HG03354 (cell line): ENCODE results near the gene EFNA5.

ENCODE experiments used
- ATAC-seq: cut with Tn5 transposase; IDR thresholded peaks from one replicate; pipeline ENCODE4 v1.9.1; 2021; ENCODE audit warnings: mild to moderate bottlenecking; ENCODE audit not compliant: unreplicated experiment, poor library complexity, severe bottlenecking

Gene EFNA5

GRCh38 chr5:107532916-107533315 is 137.8 kb downstream of the EFNA5 start:
- ATAC-seq, result no peak

GRCh38 chr5:107532169-107532878 is 138.4 kb downstream of the EFNA5 start:
- no peak for ATAC-seq

GRCh38 chr5:107531308-107531707 is 139.4 kb downstream of the EFNA5 start:
- ATAC-seq, result no peak

- no peak for ATAC-seq
These were observed 141.1 kb downstream of the EFNA5 start for GRCh38 chr5:107529618-107530017.

GRCh38 chr5:107526270-107526937 is 144.3 kb downstream of the EFNA5 start:
- no peak for ATAC-seq

- ATAC-seq, result no peak
These were observed 146.6 kb downstream of the EFNA5 start for GRCh38 chr5:107524111-107524510.

- ATAC-seq, result no peak
These were observed 147.6 kb downstream of the EFNA5 start for GRCh38 chr5:107523029-107523680.

- ATAC-seq, result no peak
These were observed 148.3 kb downstream of the EFNA5 start for GRCh38 chr5:107522456-107522855.

- ATAC-seq, result peak; percentile 57
These were observed 150.8 kb downstream of the EFNA5 start for GRCh38 chr5:107519900-107520354.

GRCh38 chr5:107518616-107519015 is 152.1 kb downstream of the EFNA5 start:
- no peak for ATAC-seq

- ATAC-seq, result no peak
These were observed 152.5 kb downstream of the EFNA5 start for GRCh38 chr5:107518190-107518589.

GRCh38 chr5:107517185-107518033 is 153.3 kb downstream of the EFNA5 start:
- no peak for ATAC-seq

GRCh38 chr5:107516452-107517184 is 154.1 kb downstream of the EFNA5 start:
- ATAC-seq, result no peak

GRCh38 chr5:107515521-107516080 is 155.1 kb downstream of the EFNA5 start:
- no peak for ATAC-seq

- ATAC-seq, result no peak
These were observed 156.4 kb downstream of the EFNA5 start for GRCh38 chr5:107514305-107514704.

GRCh38 chr5:107513337-107514085 is 157.2 kb downstream of the EFNA5 start:
- peak; percentile 53 for ATAC-seq

GRCh38 chr5:107512029-107512428 is 158.7 kb downstream of the EFNA5 start:
- ATAC-seq, result no peak

GRCh38 chr5:107510125-107510524 is 160.6 kb downstream of the EFNA5 start:
- no peak for ATAC-seq
